Ishikawa (cell line): ENCODE results near the gene NARF.

Source experiments
- CEBPB ChIP-seq: IDR thresholded peaks from 2 replicates; pipeline ENCODE4 v1.6.1; 2012
- CREB1 ChIP-seq: IDR thresholded peaks from 2 replicates; pipeline ENCODE4 v1.6.1; 2012; ENCODE audit warnings: low read depth
- EGR1 ChIP-seq: IDR thresholded peaks from 2 replicates; pipeline ENCODE4 v1.6.1; 2012
- FOXM1 ChIP-seq: IDR thresholded peaks from 2 replicates; pipeline ENCODE4 v1.6.1; 2012; ENCODE audit warnings: low read depth, borderline replicate concordance
- MAX ChIP-seq: IDR thresholded peaks from 2 replicates; pipeline ENCODE4 v1.6.1; 2012
- NFIC ChIP-seq: IDR thresholded peaks from 2 replicates; pipeline ENCODE4 v1.6.1; 2012
- RAD21 ChIP-seq: IDR thresholded peaks from 2 replicates; pipeline ENCODE4 v1.6.1; 2012; ENCODE audit warnings: low read depth
- REST ChIP-seq: IDR thresholded peaks from 2 replicates; pipeline ENCODE4 v1.6.1; 2012; ENCODE audit warnings: low read depth, mild to moderate bottlenecking
- TAF1 ChIP-seq: IDR thresholded peaks from 2 replicates; pipeline ENCODE4 v1.6.1; 2012; ENCODE audit warnings: low read depth, mild to moderate bottlenecking
- TCF12 ChIP-seq: IDR thresholded peaks from 2 replicates; pipeline ENCODE4 v1.6.1; 2012; ENCODE audit warnings: low read depth
- TEAD4 ChIP-seq: IDR thresholded peaks from 2 replicates; pipeline ENCODE4 v1.6.1; 2012
- USF1 ChIP-seq: IDR thresholded peaks from 2 replicates; pipeline ENCODE4 v1.6.1; 2012
- YY1 ChIP-seq: IDR thresholded peaks from 2 replicates; pipeline ENCODE4 v1.6.1; 2012; ENCODE audit warnings: low read depth
- ZBTB7A ChIP-seq: IDR thresholded peaks from 2 replicates; pipeline ENCODE4 v1.6.1; 2012; ENCODE audit warnings: low read depth

The NARF gene

GRCh38 chr17:82519971-82520903, 61.7 kb downstream of the NARF start:
- TF ChIP-seq REST (no peak), TEAD4 (no peak), ZBTB7A (peak; percentile 70; the same call in 1 of the 2 replicates), YY1 (peak; percentile 66; the same call in 1 of the 2 replicates), TAF1 (no peak), NFIC (no peak)

- TF ChIP-seq USF1: no peak
- TF ChIP-seq TAF1: no peak
- no peak for TF ChIP-seq TEAD4
- TF ChIP-seq NFIC: peak; percentile 80
- no peak for TF ChIP-seq FOXM1
Measured at GRCh38 chr17:82524540-82524939, 66.0 kb downstream of the NARF start.

- TF ChIP-seq USF1 (no peak), MAX (no peak), RAD21 (no peak), ZBTB7A (no peak), TCF12 (no peak), NFIC (no peak), FOXM1 (no peak), TEAD4 (no peak), CEBPB (no peak)
Measured at GRCh38 chr17:82525712-82526111, 67.2 kb downstream of the NARF start.

- no peak for TF ChIP-seq YY1
- TF ChIP-seq MAX: no peak
- no peak for TF ChIP-seq NFIC
- TF ChIP-seq USF1: no peak
- TF ChIP-seq FOXM1: no peak
- no peak for TF ChIP-seq CREB1
- no peak for TF ChIP-seq CEBPB
- TF ChIP-seq TCF12: no peak
- no peak for TF ChIP-seq ZBTB7A
- TF ChIP-seq REST: no peak
- no peak for TF ChIP-seq EGR1
- no peak for TF ChIP-seq RAD21
- no peak for TF ChIP-seq TAF1
- TF ChIP-seq TEAD4: no peak
Measured at GRCh38 chr17:82527898-82528297, 69.4 kb downstream of the NARF start.

- TF ChIP-seq TAF1 (no peak), EGR1 (no peak), RAD21 (peak; percentile 50), CREB1 (no peak), MAX (no peak), TEAD4 (peak; percentile 35; the same call in 1 of the 2 replicates), NFIC (no peak), CEBPB (no peak)
Measured at GRCh38 chr17:82528484-82529265, 70.1 kb downstream of the NARF start.
